Memory B cell (primary cell): ENCODE results near the gene C21orf58.

ENCODE experiments used
- ATAC-seq: fragments of 150-1000 bp; cut with Tn5 transposase; 2 replicates; pipeline ENCODE4 v1.10.0; 2021; ENCODE audit warnings: low read depth, mild to moderate bottlenecking, moderate library complexity
- DNase-seq, 2 donors: peaks; one replicate each; pipeline ENCODE4 v3.0.0; 2022; ENCODE audit warnings: low spot score in 2 of 2
- H3K27ac Mint-ChIP-seq: one replicate; pipeline ENCODE4 v1.8.0; 2022; ENCODE audit warnings: mild to moderate bottlenecking, moderate library complexity, mixed read lengths
- H3K27me3 Mint-ChIP-seq: one replicate; pipeline ENCODE4 v1.8.0; 2022; ENCODE audit warnings: mixed read lengths
- H3K36me3 Mint-ChIP-seq: one replicate; pipeline ENCODE4 v1.8.0; 2022; ENCODE audit warnings: mild to moderate bottlenecking, mixed read lengths
- H3K4me1 Mint-ChIP-seq: one replicate; pipeline ENCODE4 v1.8.0; 2022; ENCODE audit warnings: mixed read lengths
- H3K4me3 Mint-ChIP-seq: one replicate; pipeline ENCODE4 v1.8.0; 2022; ENCODE audit warnings: mild to moderate bottlenecking, moderate library complexity, mixed read lengths
- H3K9me3 Mint-ChIP-seq: one replicate; pipeline ENCODE4 v1.8.0; 2022; ENCODE audit warnings: mixed read lengths

C21orf58 gene

DNA sequence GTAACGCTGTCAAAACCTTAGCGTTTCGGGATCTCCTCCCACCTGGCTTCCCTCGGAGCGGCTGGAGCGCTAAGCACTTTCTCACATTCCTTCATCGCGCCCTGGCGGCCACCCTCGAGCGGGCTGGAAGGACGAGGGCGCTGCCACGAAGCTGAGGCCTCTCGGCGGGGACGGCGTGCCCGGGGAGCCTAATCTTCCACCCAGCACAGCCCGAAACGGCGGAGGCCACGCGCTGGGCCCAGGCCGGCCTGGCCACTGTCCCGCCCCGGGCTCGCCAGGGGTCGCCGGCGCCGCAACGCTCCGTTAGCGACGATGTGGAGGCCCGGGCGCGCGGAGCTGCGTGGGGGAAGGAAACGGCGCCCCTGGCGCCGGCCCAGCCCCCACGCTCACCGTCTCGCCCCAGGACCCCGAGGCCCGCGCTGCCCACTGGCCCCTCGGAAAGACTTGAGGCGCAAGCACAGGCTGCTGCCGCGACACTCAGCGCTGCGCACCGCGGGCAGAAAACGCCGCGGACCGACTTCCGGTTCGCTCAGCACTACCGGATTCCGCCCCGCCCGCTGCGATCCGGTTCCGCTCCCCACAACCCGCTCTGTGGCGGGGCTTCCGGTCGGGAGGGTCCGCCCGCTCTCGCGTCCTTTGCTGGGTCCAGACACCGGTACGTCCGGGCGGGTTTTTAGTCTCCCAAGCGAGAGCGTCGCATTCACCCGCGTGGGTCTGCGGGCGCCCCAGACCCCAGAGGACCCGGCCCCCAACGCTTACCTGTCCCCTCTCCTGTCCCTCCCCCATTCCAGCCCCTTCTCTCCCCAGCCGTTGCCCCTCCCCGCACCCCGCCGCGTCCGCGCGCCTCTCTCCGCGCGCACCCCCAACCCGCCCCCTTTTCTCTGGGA is 37.7 kb downstream of the C21orf58 start, which contains the start of gene YBEY:
TSS of gene YBEY (plus strand) at position 582 of the 887 bp plus-strand sequence. CDS start 572 bp downstream, outside the sequence.
- Mint-ChIP-seq H3K9me3 (no peaks in the 10 kb centered on the region), H3K27me3 (no peaks in the 10 kb centered on the region), H3K4me1 (peaks cover 30% of the 10 kb centered on the region), H3K36me3 (peaks cover 11% of the 10 kb centered on the region), H3K4me3 (peak within 1 kb of the TSS; percentile 99), H3K27ac (peak within 1 kb of the TSS; percentile 92)
- DNase-seq (peak; percentile 74 to 81), ATAC-seq (peak; percentile 89)

DNA sequence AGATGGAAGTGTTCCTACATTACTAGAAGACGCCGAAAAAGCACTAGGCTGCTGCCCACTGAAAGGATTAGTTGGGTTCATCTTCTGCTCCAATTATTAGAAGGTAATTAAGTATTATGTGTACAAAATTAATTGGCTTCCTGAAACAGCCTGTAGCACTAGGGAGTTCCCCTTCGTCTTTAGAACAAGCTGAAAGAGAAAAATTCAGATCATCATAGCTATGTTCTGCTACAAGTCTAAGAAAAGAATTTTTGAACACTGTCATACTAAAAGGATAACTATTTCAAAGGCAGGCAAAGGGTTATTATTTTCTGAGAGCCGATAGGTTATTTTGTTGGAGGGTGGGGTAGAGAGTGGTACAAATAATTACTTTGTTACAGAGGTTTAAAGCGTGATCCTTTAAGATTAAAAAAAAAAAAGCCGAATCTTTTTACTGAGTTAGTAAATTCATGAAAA is 38.4 kb downstream of the C21orf58 start, which contains the start of gene MCM3AP:
TSS of gene MCM3AP (minus strand) at position 406 of the 456 bp plus-strand sequence. CDS start at position 81, 325 bp downstream.
- DNase-seq (no peak), ATAC-seq (no peak)
- Mint-ChIP-seq H3K36me3 (peaks cover 11% of the 10 kb centered on the region), H3K9me3 (no peaks in the 10 kb centered on the region), H3K27ac (peak within 1 kb of the TSS; percentile 92), H3K4me1 (peaks cover 30% of the 10 kb centered on the region), H3K4me3 (peak within 1 kb of the TSS; percentile 99), H3K27me3 (no peaks in the 10 kb centered on the region)

DNA sequence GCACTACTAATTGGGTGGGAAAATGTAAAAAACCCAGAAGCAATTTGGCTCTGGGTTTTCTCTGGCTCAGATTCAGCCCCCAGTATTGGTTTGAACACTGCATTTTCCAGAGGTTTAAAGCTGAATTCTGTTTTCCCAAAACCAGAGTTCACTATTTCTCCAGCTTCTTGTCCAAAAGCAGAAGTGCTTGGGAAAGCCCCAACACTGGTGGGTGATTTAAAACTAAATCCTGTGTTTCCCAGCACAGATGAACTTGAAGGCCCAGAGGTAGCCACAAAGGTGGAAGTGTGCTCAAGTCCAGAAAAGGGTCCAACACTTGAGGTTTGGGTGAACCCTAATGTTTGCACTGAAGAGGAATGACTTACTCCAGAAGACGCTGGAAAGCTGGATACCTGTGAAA is 38.9 kb downstream of the C21orf58 start:
- Mint-ChIP-seq H3K27me3 (no peaks in the 10 kb centered on the region), H3K36me3 (peaks cover 12% of the 10 kb centered on the region), H3K4me3 (peak overlapping the region; percentile 99), H3K27ac (peak overlapping the region; percentile 92), H3K9me3 (no peaks in the 10 kb centered on the region), H3K4me1 (peaks cover 28% of the 10 kb centered on the region)
- ATAC-seq: no peak
- no peak for DNase-seq

DNA sequence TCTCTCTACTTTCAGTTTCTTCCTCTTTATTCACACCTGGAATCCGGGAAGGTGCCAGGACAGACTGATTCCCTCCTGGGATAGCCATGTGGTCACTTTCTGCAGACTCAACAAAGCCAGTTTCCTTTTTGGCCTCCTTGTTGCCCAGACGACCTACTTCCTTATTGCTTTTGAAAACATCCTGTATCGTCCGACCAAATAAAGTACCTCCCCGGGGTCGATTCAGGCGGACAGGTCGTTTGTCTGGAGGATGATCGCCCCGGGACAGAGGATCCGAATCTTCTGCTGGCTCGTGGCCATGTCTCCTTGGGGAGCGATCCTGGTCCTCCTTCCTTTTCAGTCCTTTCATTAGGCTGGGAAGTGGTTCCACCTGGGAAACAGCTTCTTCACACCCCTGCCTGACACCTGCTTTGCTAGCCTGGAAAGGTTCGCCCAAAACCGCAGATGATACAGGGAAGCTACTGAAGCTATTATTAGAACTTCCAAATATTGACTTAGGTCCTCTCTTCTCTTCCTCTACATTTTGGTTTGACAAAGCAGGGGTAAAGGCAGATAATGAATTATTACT is 39.5 kb downstream of the C21orf58 start:
- Mint-ChIP-seq H3K27me3 (no peaks in the 10 kb centered on the region), H3K36me3 (peaks cover 12% of the 10 kb centered on the region), H3K4me1 (peaks cover 25% of the 10 kb centered on the region), H3K4me3 (peak overlapping the region; percentile 75), H3K27ac (peak overlapping the region; percentile 11), H3K9me3 (no peaks in the 10 kb centered on the region)
- DNase-seq: no peak
- ATAC-seq: no peak

DNA sequence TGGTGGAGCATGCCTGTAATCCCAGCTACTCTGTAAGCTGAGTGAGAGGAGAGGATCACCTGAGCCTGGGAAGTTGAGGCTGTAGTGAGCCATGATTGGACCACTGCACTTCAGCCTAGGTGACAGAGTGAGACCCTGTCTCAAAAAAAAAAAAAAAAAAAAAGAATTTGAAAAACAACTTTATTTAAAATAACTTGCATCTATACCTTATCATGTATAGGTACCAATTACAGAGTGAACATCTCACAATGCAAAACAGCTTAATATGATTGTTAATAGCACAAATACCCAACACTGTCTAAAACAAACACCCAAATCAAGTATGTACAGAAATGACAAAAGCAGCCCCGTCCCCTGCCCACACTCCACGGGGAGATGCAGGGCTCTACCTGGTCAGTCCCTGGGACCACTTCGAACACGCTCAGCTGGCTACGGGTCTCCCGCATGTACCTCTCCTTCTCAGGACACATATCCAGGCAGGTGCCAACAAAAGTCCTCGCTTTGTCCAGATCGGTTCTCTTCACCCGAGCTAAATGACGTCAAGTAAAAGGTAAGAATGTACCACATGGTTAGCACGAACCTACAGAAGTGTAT is 48.8 kb downstream of the C21orf58 start:
- Mint-ChIP-seq H3K27ac (no peak overlapping the region), H3K36me3 (peaks cover 31% of the 10 kb centered on the region), H3K27me3 (no peaks in the 10 kb centered on the region)

DNA sequence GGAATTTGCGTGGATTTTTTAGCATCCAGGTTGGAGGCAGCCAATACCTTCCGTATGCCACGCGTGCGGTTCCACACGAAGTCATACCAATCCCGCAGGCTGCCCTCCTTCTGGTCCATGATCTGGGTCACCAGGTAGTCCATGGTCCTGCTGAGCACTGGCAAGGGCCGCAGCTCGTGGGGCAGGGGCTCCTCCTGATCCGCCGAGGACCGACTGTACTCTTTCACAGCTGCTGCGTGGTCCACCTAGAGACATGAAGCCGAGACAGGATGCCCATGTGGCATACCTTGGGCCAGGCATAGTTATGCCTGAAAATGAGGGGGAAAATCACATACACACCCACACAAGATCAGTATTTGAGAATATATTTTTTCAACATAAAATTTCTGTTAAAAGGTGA is 50.3 kb downstream of the C21orf58 start:
- Mint-ChIP-seq H3K4me3 (no peak overlapping the region), H3K27ac (no peak overlapping the region), H3K27me3 (no peaks in the 10 kb centered on the region), H3K9me3 (no peaks in the 10 kb centered on the region), H3K36me3 (peaks cover 29% of the 10 kb centered on the region), H3K4me1 (peaks cover 2% of the 10 kb centered on the region)
- DNase-seq (no peak), ATAC-seq (no peak)

More for the DNA sequence above, 48.8 kb downstream of the C21orf58 start:
- peaks cover 2% of the 10 kb centered on the region for H3K4me1 Mint-ChIP-seq
- no peaks in the 10 kb centered on the region for H3K9me3 Mint-ChIP-seq
- ATAC-seq (no peak), DNase-seq (no peak)
- no peak overlapping the region for H3K4me3 Mint-ChIP-seq

DNA sequence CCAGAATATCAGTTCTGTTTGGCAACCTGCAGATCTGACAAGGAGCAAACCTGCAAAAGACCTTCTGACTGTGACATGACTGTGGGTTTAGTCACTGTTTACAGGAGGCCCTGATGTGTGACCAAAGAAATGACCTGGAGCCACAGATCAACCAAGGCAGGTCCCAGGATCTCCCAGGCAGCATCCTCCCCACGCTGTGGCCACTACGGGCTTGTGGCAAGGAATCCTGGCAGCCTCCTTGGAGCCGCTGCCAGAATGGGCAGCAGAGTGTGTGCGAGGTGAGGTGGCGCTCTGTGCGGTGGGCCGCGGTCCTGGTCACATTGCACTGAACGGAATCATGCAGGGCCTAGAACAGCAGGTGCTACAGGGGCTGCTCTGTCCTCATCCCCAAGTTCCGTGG is 54.2 kb downstream of the C21orf58 start:
- Mint-ChIP-seq H3K27ac (no peak overlapping the region), H3K4me3 (no peak overlapping the region), H3K9me3 (no peaks in the 10 kb centered on the region), H3K27me3 (no peaks in the 10 kb centered on the region), H3K36me3 (peaks cover 39% of the 10 kb centered on the region), H3K4me1 (peaks cover 2% of the 10 kb centered on the region)
- no peak for ATAC-seq
- DNase-seq: no peak

DNA sequence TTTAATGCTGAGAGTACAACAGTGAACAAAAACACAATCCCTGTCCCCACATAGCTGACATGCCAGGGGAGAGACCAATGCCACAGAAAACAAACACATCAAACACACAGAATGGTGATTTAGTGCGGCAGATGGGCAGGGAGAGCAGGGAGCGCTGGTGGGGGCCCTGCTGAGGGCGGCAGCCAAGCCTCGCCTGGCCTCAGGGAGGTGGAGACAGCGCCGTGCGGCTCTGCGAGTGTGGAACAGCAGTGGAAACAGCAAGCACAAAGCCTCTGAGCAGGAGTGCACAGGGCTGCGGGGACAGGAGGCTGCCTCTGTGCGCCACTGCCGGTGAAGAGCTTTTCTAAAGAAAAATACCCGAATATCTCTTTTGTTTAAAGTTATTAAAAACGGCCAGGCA is 55.3 kb downstream of the C21orf58 start:
- H3K27me3 Mint-ChIP-seq: no peaks in the 10 kb centered on the region
- H3K27ac Mint-ChIP-seq: no peak overlapping the region
- H3K9me3 Mint-ChIP-seq: no peaks in the 10 kb centered on the region
- DNase-seq: no peak
- no peak for ATAC-seq
- no peaks in the 10 kb centered on the region for H3K4me1 Mint-ChIP-seq
- H3K36me3 Mint-ChIP-seq: peaks cover 36% of the 10 kb centered on the region
- no peak overlapping the region for H3K4me3 Mint-ChIP-seq

DNA sequence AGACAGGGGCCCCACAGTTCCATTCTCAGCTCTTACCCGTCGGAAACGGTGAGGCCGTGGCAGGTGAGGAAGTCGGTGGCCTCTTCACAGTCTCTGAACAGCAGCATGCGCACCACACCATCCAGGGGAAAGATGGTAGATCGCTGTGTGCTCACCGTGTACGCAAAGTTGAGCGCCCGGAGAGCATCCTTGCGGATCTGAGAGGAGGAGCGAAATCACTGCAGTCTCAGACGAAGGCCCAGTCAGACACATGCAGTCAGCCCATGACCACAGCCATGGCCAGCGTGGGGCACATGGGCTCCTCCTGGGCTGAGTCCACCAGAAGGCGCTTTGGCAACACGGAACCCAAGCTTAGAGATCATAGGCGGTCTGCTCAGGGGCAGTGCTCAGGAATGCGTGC is 56.7 kb downstream of the C21orf58 start:
- Mint-ChIP-seq H3K27ac (no peak overlapping the region), H3K9me3 (no peaks in the 10 kb centered on the region), H3K36me3 (peaks cover 28% of the 10 kb centered on the region), H3K4me1 (no peaks in the 10 kb centered on the region), H3K27me3 (no peaks in the 10 kb centered on the region), H3K4me3 (no peak overlapping the region)
- ATAC-seq (no peak), DNase-seq (no peak)

DNA sequence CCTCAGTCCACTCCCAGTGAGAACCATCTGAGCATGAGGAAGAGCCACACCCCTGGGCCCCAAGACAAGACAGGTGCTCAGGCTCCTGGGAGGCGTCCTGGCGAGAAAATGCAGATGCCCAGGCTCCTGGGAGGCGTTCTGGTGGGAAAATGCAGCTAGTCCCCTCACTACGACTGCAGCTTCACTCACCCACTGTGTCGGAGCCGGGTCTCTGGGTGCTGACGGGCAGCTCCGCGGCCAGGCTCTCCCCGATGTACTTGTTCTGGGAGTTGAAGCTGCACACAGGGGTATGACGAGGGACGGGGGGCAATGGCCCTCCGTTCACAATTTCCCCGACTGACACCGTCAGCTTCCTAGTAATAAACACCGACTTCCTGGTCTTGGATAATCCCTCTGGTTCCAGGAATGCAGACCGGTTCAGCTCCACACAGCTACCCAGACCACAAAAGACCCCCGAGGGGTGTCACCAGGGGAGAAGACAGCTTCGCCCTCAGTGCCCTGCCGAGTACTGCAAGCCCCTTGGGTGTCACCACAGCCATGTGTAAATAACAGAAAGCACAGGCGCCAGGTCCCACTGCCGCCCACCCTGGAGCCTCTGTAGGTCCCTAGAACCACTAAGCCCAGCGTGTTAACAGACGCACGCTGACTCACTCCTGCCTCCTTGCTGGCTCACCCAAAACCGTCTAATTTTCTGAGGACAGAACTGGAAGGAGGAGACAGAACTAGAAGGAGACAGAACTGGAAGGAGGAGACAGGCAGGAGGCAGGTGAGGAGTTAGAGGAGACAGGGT is 57.7 kb downstream of the C21orf58 start:
- H3K27me3 Mint-ChIP-seq: no peaks in the 10 kb centered on the region
- DNase-seq (no peak), ATAC-seq (no peak)
- no peaks in the 10 kb centered on the region for H3K4me1 Mint-ChIP-seq
- H3K36me3 Mint-ChIP-seq: peaks cover 32% of the 10 kb centered on the region
- H3K4me3 Mint-ChIP-seq: no peak overlapping the region
- no peak overlapping the region for H3K27ac Mint-ChIP-seq
- no peaks in the 10 kb centered on the region for H3K9me3 Mint-ChIP-seq

DNA sequence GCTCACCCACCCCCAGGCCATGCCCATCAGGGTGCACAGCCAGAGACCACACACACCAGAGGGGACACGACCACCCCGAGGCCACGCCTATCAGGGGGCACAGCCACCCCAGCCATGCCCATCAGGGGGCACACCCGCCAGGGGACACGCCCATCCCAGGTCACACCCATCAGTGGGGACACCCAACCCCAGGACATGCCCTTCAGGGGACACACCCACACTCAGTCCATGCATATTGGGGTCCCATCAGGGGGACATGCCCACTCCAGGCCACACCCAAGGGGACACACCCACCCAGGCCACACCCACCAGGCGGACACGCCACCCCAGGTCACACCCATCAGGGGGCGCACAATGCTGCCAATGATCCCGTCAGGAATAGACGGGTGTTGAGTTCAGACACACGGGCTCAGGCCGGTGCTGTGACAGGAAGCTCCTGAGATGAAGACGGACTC is 59.0 kb downstream of the C21orf58 start:
- no peaks in the 10 kb centered on the region for H3K27me3 Mint-ChIP-seq
- no peak overlapping the region for H3K4me3 Mint-ChIP-seq
- ATAC-seq (no peak), DNase-seq (no peak)
- peaks cover 28% of the 10 kb centered on the region for H3K36me3 Mint-ChIP-seq
- H3K4me1 Mint-ChIP-seq: no peaks in the 10 kb centered on the region
- no peaks in the 10 kb centered on the region for H3K9me3 Mint-ChIP-seq
- no peak overlapping the region for H3K27ac Mint-ChIP-seq

DNA sequence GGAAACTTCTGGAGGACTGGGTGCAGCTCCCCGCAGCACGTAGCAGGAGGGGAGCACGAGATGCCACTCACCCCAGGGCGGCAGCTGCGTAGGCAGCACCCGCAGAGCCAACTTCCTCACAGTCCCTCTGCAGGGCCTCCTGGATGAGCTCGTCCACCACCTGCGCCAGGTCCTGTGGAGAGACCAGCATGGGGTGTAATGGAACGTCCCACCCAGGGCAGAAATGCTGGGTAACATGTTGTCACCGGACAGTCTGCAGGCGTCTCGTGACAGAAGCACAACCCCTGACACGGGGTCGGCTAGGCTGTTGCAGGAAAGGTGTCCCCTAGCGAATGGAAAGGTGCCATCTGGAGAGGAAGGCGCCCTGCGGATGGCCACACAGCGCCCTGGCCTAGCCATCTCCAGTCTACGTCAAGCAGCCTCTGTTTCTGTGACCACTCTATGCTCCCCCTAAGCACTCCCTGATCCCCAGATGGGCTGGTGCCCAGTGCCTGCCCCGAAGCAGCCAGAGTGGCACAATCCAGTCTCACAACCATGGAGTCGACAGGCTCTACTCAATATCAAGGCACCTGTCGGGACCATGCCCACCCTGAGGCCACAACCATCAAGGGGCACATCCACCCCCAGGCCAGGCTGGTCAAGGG is 59.5 kb downstream of the C21orf58 start:
- Mint-ChIP-seq H3K9me3 (no peaks in the 10 kb centered on the region), H3K27ac (no peak overlapping the region), H3K4me3 (no peak overlapping the region), H3K27me3 (no peaks in the 10 kb centered on the region), H3K36me3 (peaks cover 27% of the 10 kb centered on the region), H3K4me1 (no peaks in the 10 kb centered on the region)
- no peak for DNase-seq
- ATAC-seq: no peak

DNA sequence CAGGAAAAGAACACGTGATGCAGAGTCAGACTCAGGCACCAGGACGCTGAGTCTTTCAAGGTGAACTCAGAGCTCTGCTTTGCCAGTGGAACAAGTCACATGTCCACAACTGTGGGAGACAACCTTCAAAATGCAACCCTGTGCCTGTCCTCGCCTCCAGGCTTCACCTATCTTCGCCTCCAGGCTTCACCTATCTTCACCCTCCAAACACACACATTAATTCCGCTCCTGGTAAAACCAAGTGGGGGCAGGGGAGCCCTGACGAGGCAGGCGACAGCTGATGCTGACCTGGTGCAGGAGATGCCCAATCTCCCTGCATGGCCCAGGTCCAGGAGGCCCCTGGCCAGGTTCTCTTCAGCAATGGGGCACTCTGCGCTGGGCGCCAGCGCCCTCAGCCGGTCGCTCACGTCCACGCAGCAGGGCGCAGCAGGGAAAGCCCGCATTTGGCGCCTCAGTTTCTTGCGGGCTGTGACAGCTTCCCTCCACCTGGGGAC is 67.1 kb downstream of the C21orf58 start:
- peaks cover 2% of the 10 kb centered on the region for H3K9me3 Mint-ChIP-seq
- DNase-seq (no peak), ATAC-seq (no peak)
- H3K4me3 Mint-ChIP-seq: no peak overlapping the region
- H3K36me3 Mint-ChIP-seq: peaks cover 38% of the 10 kb centered on the region
- no peaks in the 10 kb centered on the region for H3K27me3 Mint-ChIP-seq
- peaks cover 24% of the 10 kb centered on the region for H3K4me1 Mint-ChIP-seq
- no peak overlapping the region for H3K27ac Mint-ChIP-seq
